GM12864 (cell line): ENCODE data around the gene TACSTD2.

Source experiments
- DNase-seq: peaks from one replicate; pipeline ENCODE4 v3.0.0-alpha.2; 2011; ENCODE audit warnings: low read depth
- H3K4me3 ChIP-seq: 2 replicates; pipeline ENCODE4 v1.5.1; 2011; ENCODE audit warnings: mild to moderate bottlenecking, low read depth, low read length, control low read depth
- CTCF ChIP-seq: IDR thresholded peaks from 2 replicates; pipeline ENCODE4 v1.5.1; 2011; ENCODE audit warnings: low read depth, mild to moderate bottlenecking, moderate library complexity, low read length, control low read depth, inconsistent platforms; ENCODE audit errors: missing control alignments

Gene TACSTD2

GRCh38 chr1:58597996-58598395 is 20.9 kb upstream of the TACSTD2 start:
- no peak for DNase-seq
- TF ChIP-seq CTCF, result no peak
- H3K4me3 ChIP-seq, result no peak overlapping the region

GRCh38 chr1:58597076-58597475 is 20.0 kb upstream of the TACSTD2 start:
- no peak for TF ChIP-seq CTCF
- no peak for DNase-seq
- H3K4me3 ChIP-seq, result no peak overlapping the region

GRCh38 chr1:58596631-58597052 is 19.6 kb upstream of the TACSTD2 start:
- DNase-seq, result no peak
- no peak overlapping the region for H3K4me3 ChIP-seq
- no peak for TF ChIP-seq CTCF

- no peak for DNase-seq
- TF ChIP-seq CTCF, result no peak
- H3K4me3 ChIP-seq, result no peak overlapping the region
Observed at GRCh38 chr1:58594546-58594945, 17.5 kb upstream of the TACSTD2 start.

- TF ChIP-seq CTCF, result no peak
- no peak for DNase-seq
- H3K4me3 ChIP-seq, result no peak overlapping the region
Observed at GRCh38 chr1:58592522-58593134, 15.6 kb upstream of the TACSTD2 start.

GRCh38 chr1:58591806-58592205 is 14.8 kb upstream of the TACSTD2 start:
- no peak overlapping the region for H3K4me3 ChIP-seq
- no peak for DNase-seq
- TF ChIP-seq CTCF, result no peak

- no peak overlapping the region for H3K4me3 ChIP-seq
- no peak for TF ChIP-seq CTCF
- DNase-seq, result no peak
Observed at GRCh38 chr1:58590019-58590418, 13.0 kb upstream of the TACSTD2 start.
